Bronchial epithelial cell (primary cell): ENCODE measurements around the gene DLG3. TPM values are rescaled to one million over a fixed set of nuclear protein-coding genes. Genes with fewer than 3 reads are reported as not detected.

Experiments
- DNase-seq: peaks from one replicate; pipeline ENCODE4 v3.0.0-alpha.2; 2010; ENCODE audit warnings: low read depth
- FAIRE-seq: peaks from 2 replicates; lab custom pipeline; 2011; peaks lifted over from hg19 to GRCh38; lab: Jason Lieb, UNC
- H3K27me3 ChIP-seq: 2 replicates; pipeline ENCODE4 v1.5.1; 2011; ENCODE audit warnings: low read length; ENCODE audit not compliant: control insufficient read depth, insufficient read depth
- H3K36me3 ChIP-seq: 2 replicates; pipeline ENCODE4 v1.5.1; 2011; ENCODE audit warnings: low read length; ENCODE audit not compliant: control insufficient read depth, insufficient read depth
- H3K4me3 ChIP-seq: 2 replicates; pipeline ENCODE4 v1.5.1; 2011; ENCODE audit warnings: mild to moderate bottlenecking, low read depth, low read length, control low read depth
- total RNA-seq: library from RNA; depleted of rRNA; stranded (reverse); fragments of >200 nt; gene quantifications from 2 replicates; pipeline ENCODE4 v1.2.1, GENCODE V29; 2014
- TF ChIP-seq, protein P1 (sequence below): IDR thresholded peaks from 2 replicates; pipeline ENCODE4 v1.5.1; 2011; ENCODE audit warnings: mild to moderate bottlenecking, moderate library complexity, low read length, control low read depth, inconsistent platforms; ENCODE audit not compliant: insufficient read depth, severe bottlenecking

DLG3 gene
- total RNA-seq, 1 donor from 2014 or later, result 21.1 TPM

DNA sequence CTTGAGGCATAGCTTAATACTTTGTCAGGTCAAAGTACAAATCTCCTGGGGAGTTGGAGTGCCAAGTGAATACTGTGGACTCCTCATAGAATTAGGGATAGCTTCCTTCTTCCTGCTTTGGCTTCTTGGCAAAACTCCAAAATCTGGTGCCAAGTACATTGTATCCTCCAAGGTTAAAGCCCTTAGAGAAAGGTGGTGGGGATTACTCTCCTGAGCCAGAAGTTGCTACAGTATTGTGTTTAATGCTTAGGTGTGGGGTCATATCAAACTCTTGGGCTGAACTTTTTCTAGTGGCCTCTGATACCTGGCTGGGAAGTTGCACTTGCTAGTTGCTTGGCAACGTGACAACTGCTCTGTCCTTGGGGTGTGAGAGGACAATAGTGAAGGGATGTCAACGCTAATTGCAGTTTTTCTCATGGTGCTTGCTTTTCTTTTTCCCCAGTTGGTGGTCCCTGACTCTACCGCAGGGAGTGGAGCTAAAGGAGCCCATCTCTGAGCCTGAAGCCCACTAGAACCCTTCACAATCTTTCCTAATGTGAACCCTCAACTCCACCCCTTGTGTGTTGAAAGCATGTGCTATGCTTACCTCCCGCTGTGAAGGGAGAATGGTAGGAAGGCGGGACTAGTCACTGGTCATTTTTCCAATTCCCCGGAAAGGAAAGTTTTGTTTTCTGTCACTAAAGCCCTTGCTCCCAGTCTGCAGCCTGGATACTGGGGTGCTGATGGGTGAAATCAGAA is 35.5 kb downstream of the DLG3 start:
- H3K27me3 ChIP-seq, result no peaks in the 10 kb centered on the region
- H3K4me3 ChIP-seq, result no peak overlapping the region
- FAIRE-seq (peak; percentile 36), DNase-seq (peak; percentile 10)
- no peaks in the 10 kb centered on the region for H3K36me3 ChIP-seq
- TF ChIP-seq, protein P1, sequence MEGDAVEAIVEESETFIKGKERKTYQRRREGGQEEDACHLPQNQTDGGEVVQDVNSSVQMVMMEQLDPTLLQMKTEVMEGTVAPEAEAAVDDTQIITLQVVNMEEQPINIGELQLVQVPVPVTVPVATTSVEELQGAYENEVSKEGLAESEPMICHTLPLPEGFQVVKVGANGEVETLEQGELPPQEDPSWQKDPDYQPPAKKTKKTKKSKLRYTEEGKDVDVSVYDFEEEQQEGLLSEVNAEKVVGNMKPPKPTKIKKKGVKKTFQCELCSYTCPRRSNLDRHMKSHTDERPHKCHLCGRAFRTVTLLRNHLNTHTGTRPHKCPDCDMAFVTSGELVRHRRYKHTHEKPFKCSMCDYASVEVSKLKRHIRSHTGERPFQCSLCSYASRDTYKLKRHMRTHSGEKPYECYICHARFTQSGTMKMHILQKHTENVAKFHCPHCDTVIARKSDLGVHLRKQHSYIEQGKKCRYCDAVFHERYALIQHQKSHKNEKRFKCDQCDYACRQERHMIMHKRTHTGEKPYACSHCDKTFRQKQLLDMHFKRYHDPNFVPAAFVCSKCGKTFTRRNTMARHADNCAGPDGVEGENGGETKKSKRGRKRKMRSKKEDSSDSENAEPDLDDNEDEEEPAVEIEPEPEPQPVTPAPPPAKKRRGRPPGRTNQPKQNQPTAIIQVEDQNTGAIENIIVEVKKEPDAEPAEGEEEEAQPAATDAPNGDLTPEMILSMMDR, result no peak

DNA sequence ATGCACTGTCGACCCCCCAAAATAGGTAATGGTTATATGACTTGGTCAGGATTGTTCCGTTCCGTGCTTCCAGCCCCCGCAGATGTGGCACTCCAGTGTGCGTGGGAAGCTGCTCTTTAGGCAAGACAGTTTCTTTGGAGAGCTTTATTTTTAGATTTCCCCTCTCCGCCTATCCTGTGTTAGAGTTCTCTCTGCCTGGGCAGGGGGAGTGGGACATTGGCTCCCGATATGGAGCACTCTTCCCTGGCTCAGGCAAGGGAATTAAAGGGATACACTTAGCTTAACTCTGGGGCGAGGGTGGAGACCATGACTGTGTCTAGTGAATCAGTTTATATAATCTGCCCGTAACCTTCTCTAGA is 36.0 kb downstream of the DLG3 start:
- H3K27me3 ChIP-seq, result no peaks in the 10 kb centered on the region
- FAIRE-seq (no peak), DNase-seq (no peak)
- no peaks in the 10 kb centered on the region for H3K36me3 ChIP-seq
- H3K4me3 ChIP-seq, result no peak overlapping the region
- TF ChIP-seq, protein P1, result no peak

DNA sequence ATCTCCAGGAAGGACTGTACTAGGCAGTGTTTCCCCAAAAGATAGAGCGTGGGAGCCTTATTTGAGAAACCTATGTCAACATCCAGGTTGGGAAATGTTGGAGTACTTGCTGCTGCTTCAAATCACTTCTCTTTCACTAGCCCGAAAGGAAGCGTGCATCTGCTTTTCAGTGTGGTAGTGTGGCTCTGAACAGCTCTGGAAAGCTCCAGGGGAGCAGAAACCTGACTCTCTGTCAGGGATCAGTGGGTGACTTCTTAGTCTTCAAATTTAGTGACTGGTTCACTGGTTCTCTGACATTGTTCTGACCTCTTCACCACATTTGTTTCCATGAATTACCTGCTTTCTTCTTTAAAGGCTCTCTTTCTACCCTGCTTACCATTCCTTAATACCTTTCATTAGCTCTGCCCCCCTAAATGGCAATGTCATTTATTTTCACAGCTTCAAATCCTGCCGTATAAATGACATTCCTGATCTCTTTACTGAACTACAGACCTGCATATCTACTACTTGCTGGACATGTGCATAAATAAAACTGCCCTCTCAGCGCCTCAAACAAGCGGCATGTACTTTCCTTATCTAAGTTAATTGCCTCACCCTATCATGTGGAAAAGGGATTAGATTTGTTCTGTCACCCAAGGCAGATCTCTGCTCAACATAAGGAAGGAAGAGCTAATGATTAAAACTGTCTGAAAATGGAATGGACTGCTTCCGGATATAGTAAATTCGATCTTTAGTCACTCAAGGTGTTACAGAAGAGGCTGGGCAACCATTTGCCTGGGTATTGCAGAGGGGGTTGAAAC is 37.0 kb downstream of the DLG3 start:
- H3K4me3 ChIP-seq, result no peak overlapping the region
- H3K27me3 ChIP-seq, result no peaks in the 10 kb centered on the region
- TF ChIP-seq, protein P1, result no peak
- no peaks in the 10 kb centered on the region for H3K36me3 ChIP-seq
- no peak for FAIRE-seq
- peak; percentile 46 for DNase-seq

DNA sequence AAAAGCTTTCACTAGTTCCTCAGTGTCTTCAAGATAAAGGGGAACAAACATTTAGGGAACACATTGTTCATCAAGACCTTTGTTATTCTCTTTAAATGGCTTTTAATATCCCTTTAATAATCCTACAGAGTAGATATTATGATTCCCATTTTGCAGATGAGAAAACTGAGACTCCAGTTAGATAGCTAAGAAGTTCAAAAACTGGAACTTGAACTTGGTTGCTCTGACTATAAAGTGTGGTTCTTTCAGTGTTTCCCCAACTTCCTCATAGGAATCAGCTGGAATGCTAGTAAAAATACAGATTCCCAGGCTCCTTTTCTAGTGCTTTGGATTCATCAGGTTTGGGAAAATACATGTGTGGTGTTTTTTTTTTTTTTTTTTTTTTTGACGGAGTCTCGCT is 37.7 kb downstream of the DLG3 start:
- H3K4me3 ChIP-seq, result no peak overlapping the region
- FAIRE-seq (no peak), DNase-seq (no peak)
- H3K27me3 ChIP-seq, result no peaks in the 10 kb centered on the region
- H3K36me3 ChIP-seq, result no peaks in the 10 kb centered on the region
- TF ChIP-seq, protein P1, result no peak

DNA sequence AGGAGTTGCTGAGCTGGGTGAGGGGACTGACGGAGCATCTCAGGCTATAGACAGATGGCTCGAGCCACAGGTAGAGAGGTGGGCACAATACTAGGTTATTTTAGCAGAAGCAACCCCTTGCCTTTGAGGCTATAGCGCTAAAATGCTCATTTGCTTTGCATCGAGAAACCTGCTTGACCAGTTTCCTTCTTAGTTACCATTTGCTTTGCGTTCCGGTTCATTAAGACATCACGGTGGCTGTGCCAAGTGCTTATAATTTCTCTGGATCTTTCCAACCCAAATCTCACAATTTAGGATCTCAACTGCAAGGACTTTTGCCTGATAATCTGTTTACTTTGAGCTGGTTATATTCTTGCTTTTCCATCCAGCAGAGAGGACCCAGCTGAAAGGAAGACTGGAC is 40.8 kb downstream of the DLG3 start:
- H3K4me3 ChIP-seq, result no peak overlapping the region
- H3K36me3 ChIP-seq, result no peaks in the 10 kb centered on the region
- TF ChIP-seq, protein P1, result no peak
- no peaks in the 10 kb centered on the region for H3K27me3 ChIP-seq
- FAIRE-seq (peak; percentile 13), DNase-seq (peak; percentile 33)
